Loucy (cell line): Measurements from ENCODE around the gene DNM2.

ENCODE experiments used
- H2AFZ ChIP-seq: fragments of 200-600 bp; sonication (generic); 2 replicates; pipeline ENCODE4 v1.6.0; 2016; ENCODE audit warnings: antibody characterized with exemption, mild to moderate bottlenecking, low read length, moderate library complexity
- H3F3A ChIP-seq: fragments of 200-600 bp; 2 replicates; pipeline ENCODE4 v1.6.0; 2016; ENCODE audit warnings: antibody characterized with exemption, low read depth, mild to moderate bottlenecking
- H3K27me3 ChIP-seq: fragments of 200-600 bp; sonication (generic); 2 replicates; pipeline ENCODE4 v1.6.1; 2014; ENCODE audit warnings: low read length, mild to moderate bottlenecking; ENCODE audit not compliant: insufficient read depth, poor library complexity, severe bottlenecking
- H3K36me3 ChIP-seq: fragments of 200-600 bp; sonication (generic); 2 replicates; pipeline ENCODE4 v1.6.1; 2016; ENCODE audit warnings: low read length; ENCODE audit not compliant: insufficient read depth
- H3K4me1 ChIP-seq: fragments of 200-600 bp; sonication (generic); 2 replicates; pipeline ENCODE4 v1.5.1; 2014; ENCODE audit warnings: low read length, mild to moderate bottlenecking; ENCODE audit not compliant: insufficient read depth, poor library complexity, severe bottlenecking
- H3K4me2 ChIP-seq: fragments of 200-600 bp; sonication (generic); 2 replicates; pipeline ENCODE4 v1.6.0; 2014; ENCODE audit warnings: antibody characterized with exemption, low read length, low read depth, mild to moderate bottlenecking; ENCODE audit not compliant: poor library complexity, severe bottlenecking
- H3K4me3 ChIP-seq: fragments of 200-600 bp; sonication (generic); 2 replicates; pipeline ENCODE4 v1.5.1; 2014; ENCODE audit warnings: low read length, mild to moderate bottlenecking, mixed read lengths; ENCODE audit not compliant: poor library complexity, severe bottlenecking
- H3K79me2 ChIP-seq: fragments of 200-600 bp; sonication (generic); 2 replicates; pipeline ENCODE4 v1.6.1; 2014; ENCODE audit warnings: low read length; ENCODE audit not compliant: insufficient read depth
- H3K9ac ChIP-seq: fragments of 200-600 bp; sonication (generic); 2 replicates; pipeline ENCODE4 v1.6.0; 2014; ENCODE audit warnings: mild to moderate bottlenecking, low read depth, low read length, moderate library complexity; ENCODE audit not compliant: poor library complexity, severe bottlenecking
- H3K9me2 ChIP-seq: fragments of 200-600 bp; sonication (generic); replicated peaks from 2 replicates; pipeline ENCODE4 v1.6.1; 2016; ENCODE audit warnings: low read depth, low read length, mixed read lengths
- H3K9me3 ChIP-seq: fragments of 200-600 bp; sonication (generic); 2 replicates; pipeline ENCODE4 v1.6.1; 2014; ENCODE audit warnings: mild to moderate bottlenecking, antibody characterized with exemption, low read length, low read depth; ENCODE audit not compliant: insufficient read depth
- H4K20me1 ChIP-seq: fragments of 200-600 bp; sonication (generic); 2 replicates; pipeline ENCODE4 v1.6.0; 2014; ENCODE audit warnings: antibody characterized with exemption, low read length, mild to moderate bottlenecking; ENCODE audit not compliant: insufficient read depth, poor library complexity, severe bottlenecking
- EZH2phosphoT487 ChIP-seq: fragments of 200-600 bp; IDR thresholded peaks from 2 replicates; pipeline ENCODE4 v1.6.1; 2018; ENCODE audit warnings: antibody characterized with exemption, mild to moderate bottlenecking, moderate library complexity, borderline replicate concordance
- TF ChIP-seq, protein P1 (sequence below): fragments of 200-600 bp; sonication (generic); conservative IDR thresholded peaks from 2 replicates; pipeline ENCODE4 v1.5.1; 2014; ENCODE audit warnings: mild to moderate bottlenecking, antibody characterized with exemption, low read length

Gene DNM2

DNA sequence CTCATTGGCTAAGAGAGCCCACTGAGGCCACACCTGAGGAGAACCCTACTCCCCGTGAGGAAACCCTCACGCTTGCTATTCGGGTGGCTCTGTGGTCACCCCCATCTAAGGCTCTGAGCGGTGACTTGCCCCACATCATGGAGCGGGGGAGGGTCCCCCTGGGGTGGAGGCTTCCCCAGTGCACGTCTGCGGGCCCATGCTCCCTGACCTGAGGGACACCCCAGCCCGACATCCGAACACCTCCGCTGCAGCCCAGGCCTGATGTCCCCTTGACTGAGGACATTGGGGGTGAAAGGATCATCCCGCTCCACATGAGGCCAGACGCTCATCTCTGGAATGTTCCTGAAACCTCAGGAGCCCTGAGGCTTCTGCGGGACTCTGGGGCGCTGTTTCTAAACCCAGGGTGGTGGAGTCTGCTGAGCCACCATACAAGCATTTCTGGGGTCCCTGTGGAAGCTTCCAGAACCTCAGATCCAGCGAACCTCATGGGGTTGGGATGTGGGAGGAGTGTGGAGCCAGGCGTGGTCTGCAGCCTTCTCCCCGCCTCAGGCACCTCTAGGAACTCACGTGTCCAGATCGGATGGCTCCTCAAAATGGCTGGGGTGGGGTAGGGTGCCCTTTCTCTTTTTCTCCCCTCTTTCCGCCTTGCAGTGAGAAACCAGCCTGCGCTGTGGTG, 98.2 kb downstream of the DNM2 start:
- H3K4me1 ChIP-seq, result peaks cover 4% of the 10 kb centered on the region
- H4K20me1 ChIP-seq, result no peaks in the 10 kb centered on the region
- no peaks in the 10 kb centered on the region for H3K9me3 ChIP-seq
- H2AFZ ChIP-seq, result no peak overlapping the region
- H3K36me3 ChIP-seq, result peaks cover 43% of the 10 kb centered on the region; the same call in 1 of the 2 replicates
- no peaks in the 10 kb centered on the region for H3K9me2 ChIP-seq
- H3K4me2 ChIP-seq, result no peak overlapping the region
- H3F3A ChIP-seq, result no peaks in the 10 kb centered on the region
- H3K27me3 ChIP-seq, result no peaks in the 10 kb centered on the region
- no peaks in the 10 kb centered on the region for H3K79me2 ChIP-seq
- TF ChIP-seq, protein P1, sequence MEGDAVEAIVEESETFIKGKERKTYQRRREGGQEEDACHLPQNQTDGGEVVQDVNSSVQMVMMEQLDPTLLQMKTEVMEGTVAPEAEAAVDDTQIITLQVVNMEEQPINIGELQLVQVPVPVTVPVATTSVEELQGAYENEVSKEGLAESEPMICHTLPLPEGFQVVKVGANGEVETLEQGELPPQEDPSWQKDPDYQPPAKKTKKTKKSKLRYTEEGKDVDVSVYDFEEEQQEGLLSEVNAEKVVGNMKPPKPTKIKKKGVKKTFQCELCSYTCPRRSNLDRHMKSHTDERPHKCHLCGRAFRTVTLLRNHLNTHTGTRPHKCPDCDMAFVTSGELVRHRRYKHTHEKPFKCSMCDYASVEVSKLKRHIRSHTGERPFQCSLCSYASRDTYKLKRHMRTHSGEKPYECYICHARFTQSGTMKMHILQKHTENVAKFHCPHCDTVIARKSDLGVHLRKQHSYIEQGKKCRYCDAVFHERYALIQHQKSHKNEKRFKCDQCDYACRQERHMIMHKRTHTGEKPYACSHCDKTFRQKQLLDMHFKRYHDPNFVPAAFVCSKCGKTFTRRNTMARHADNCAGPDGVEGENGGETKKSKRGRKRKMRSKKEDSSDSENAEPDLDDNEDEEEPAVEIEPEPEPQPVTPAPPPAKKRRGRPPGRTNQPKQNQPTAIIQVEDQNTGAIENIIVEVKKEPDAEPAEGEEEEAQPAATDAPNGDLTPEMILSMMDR, result no peak
- TF ChIP-seq EZH2phosphoT487, result no peak
- H3K9ac ChIP-seq, result no peak overlapping the region
- H3K4me3 ChIP-seq, result no peak overlapping the region

DNA sequence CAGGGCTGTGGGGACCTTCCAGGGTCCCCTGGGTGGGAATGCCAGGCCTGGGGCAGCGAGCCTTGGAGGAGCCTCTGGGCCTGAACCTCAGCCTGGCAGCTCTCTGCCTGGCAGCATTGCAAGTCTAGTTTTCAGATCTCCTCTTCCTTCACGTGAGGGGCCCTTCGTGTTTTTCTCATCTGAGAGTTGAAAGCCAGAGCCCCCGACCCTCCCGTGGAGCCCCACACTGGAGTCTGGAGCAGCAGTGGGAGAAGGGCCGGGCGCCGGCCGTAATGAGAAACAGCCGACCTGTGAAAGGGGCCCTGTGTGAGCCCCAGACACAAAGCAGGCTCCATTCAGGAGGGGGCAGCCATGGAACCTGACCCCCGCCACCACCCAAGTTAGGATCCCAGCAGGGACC, 98.8 kb downstream of the DNM2 start:
- H3K4me3 ChIP-seq, result no peak overlapping the region

DNA sequence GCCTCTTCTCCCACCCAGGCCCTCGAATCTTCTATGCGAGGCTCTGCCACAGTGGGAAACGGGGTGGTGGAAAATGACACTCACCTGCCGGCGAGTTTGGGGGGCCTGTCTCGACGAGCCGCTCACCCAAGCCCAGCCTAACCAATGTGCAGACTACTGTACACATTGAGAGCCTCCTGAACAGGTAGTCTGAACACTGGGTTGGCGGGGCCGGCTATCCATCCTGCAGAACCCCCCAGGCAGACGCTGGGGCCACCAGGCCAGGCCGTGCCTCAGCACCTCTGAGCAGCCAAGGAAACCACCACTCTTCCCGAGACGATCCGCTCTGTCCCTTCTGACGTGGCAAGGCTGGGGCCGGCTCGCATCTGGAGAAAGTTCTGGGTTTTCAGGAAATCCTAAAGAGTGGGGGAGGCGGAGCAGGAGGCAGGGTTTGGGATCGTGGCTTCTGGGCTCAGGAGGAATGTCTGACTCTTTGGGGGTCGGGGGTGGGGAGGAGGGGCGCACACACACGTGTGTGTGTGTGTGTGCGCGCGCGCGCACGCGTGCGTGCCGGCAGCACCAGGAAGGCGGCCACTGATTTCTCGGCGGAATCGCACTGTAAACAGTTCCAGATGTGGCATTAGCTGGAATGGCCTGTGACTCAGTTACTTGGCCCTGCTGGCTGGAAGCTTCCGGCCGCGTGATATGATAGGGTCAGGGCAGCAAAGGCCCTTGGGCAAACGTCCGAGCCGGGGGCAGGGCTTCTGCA, 99.6 kb downstream of the DNM2 start:
- TF ChIP-seq, protein P1, result no peak
- no peak for TF ChIP-seq EZH2phosphoT487
- no peaks in the 10 kb centered on the region for H3K79me2 ChIP-seq
- no peaks in the 10 kb centered on the region for H3F3A ChIP-seq
- no peak overlapping the region for H2AFZ ChIP-seq
- H3K4me3 ChIP-seq, result no peak overlapping the region
- H3K4me1 ChIP-seq, result peaks cover 4% of the 10 kb centered on the region
- H3K27me3 ChIP-seq, result no peaks in the 10 kb centered on the region
- H3K9me2 ChIP-seq, result no peaks in the 10 kb centered on the region
- H4K20me1 ChIP-seq, result no peaks in the 10 kb centered on the region
- no peaks in the 10 kb centered on the region for H3K9me3 ChIP-seq
- H3K4me2 ChIP-seq, result no peak overlapping the region
- no peak overlapping the region for H3K9ac ChIP-seq
- peaks cover 44% of the 10 kb centered on the region; the same call in 1 of the 2 replicates for H3K36me3 ChIP-seq

More for the DNA sequence above, 98.8 kb downstream of the DNM2 start:
- Histone ChIP-seq H3K9ac (no peak overlapping the region), H4K20me1 (no peaks in the 10 kb centered on the region), H3K9me3 (no peaks in the 10 kb centered on the region), H3K4me1 (peaks cover 4% of the 10 kb centered on the region), H3F3A (no peaks in the 10 kb centered on the region), H3K9me2 (no peaks in the 10 kb centered on the region), H3K36me3 (peaks cover 45% of the 10 kb centered on the region; the same call in 1 of the 2 replicates), H3K27me3 (no peaks in the 10 kb centered on the region), H3K4me2 (no peak overlapping the region), H2AFZ (no peak overlapping the region), H3K79me2 (no peaks in the 10 kb centered on the region)
- TF ChIP-seq, protein P1, result no peak
- TF ChIP-seq EZH2phosphoT487, result no peak
